ENCODE data around the gene ZNF718.

DNA sequence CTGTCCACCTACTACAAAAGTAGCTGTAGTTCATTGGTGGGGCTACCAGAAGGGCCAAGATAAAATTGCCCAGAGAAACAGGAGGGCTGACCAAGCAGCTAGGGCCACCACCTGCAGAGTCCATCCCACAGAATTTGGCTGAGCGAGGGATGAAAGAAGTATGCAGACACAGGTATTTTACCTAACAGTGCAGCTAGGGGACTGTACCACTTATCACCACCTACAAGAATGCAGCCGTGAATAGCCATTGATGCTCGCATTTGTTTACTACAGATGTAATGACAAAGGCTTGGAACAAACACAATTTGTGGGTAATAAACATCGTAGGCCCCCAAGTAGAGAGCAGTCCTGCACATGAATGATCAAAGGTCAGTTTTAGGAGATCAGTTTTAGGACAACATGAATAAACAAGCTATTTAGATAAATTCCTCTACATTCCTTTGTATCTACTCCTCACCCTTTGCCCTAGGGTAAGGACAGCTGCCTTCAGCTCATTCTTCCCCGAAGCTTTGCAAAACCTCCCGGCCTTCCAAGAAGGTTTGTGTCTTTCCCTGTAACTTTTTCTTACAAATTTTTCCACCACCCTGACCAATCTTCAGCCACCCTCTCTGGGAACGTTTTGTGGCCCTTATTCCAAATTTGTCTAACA is 49.5 kb downstream of the ZNF718 start:
- TF ChIP-seq, protein P1, sequence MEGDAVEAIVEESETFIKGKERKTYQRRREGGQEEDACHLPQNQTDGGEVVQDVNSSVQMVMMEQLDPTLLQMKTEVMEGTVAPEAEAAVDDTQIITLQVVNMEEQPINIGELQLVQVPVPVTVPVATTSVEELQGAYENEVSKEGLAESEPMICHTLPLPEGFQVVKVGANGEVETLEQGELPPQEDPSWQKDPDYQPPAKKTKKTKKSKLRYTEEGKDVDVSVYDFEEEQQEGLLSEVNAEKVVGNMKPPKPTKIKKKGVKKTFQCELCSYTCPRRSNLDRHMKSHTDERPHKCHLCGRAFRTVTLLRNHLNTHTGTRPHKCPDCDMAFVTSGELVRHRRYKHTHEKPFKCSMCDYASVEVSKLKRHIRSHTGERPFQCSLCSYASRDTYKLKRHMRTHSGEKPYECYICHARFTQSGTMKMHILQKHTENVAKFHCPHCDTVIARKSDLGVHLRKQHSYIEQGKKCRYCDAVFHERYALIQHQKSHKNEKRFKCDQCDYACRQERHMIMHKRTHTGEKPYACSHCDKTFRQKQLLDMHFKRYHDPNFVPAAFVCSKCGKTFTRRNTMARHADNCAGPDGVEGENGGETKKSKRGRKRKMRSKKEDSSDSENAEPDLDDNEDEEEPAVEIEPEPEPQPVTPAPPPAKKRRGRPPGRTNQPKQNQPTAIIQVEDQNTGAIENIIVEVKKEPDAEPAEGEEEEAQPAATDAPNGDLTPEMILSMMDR (conservative IDR thresholded peaks at IDR 0.05 in 1 of 2, IDR thresholded peaks at IDR 0.05 in 1 of 2; ENCODE audit: low read depth in 1 of 2, low read length in 2 of 2): no peak
- no peak for TF ChIP-seq EZH2 (IDR thresholded peaks at IDR 0.05; ENCODE audit: low read length, missing control alignments)

All from fibroblast of lung (primary cell).